ENCODE measurements around the gene ZMYM5. TPM values are rescaled to one million over a fixed set of nuclear protein-coding genes. Genes with fewer than 3 reads are reported as not detected.
A peak's percentile ranks its signal among the peaks of the same experiment; 100 is the strongest.
"Not testable (repeated sequence)": the region's sequence is repeated elsewhere in the genome, so short reads cannot be mapped to it uniquely, and the experiment has no call there.

ZMYM5 gene
- total and polyA plus RNA-seq, 8 donors = 4.4 to 67.4 (median 12.1) TPM

GRCh38 chr13:19791953-19792537, 71.4 kb downstream of the ZMYM5 start:
- Histone ChIP-seq H3K4me1 (no peaks in the 10 kb centered on the region), H3K9me3 (no peaks in the 10 kb centered on the region), H3K36me3 (no peaks in the 10 kb centered on the region), H3K4me3 (no peak overlapping the region), H3K27ac (no peak overlapping the region), H3K27me3 (no peaks in the 10 kb centered on the region)
- no peak for TF ChIP-seq CTCF (IDR thresholded peaks at IDR 0.05)
- no peak for TF ChIP-seq POLR2A (IDR thresholded peaks at IDR 0.05)
- TF ChIP-seq EP300 (IDR thresholded peaks at IDR 0.05) = no peak
- no peak for TF ChIP-seq POLR2AphosphoS5 (IDR thresholded peaks at IDR 0.05)
- WGBS, 5 donors = 88 to 90% (median 89%) methylated on average over 7 of the region's 7 CpGs
- DNase-seq = no peak
- intact Hi-C loops (cut with DNase I; ENCODE audit: low total_unique reads) = no loop called here

- peak; percentile 95 to 99 for DNase-seq
- TF ChIP-seq POLR2A (IDR thresholded peaks at IDR 0.05) (peak in 2 of 4 donors; percentile 58 to 77), POLR2AphosphoS5 (IDR thresholded peaks at IDR 0.05) (peak; percentile 89 to 94 (median 93))
- H3K36me3 ChIP-seq, H3K9me3 ChIP-seq, H3K27me3 ChIP-seq: not testable (repeated sequence)
- intact Hi-C loops (cut with DNase I; ENCODE audit: low total_unique reads) = loop anchor here (10.0 kb wide), 1 partner anchor 72 kb away; no protein-coding TSS in a partner anchor
- 19 to 22% (median 21%) methylated on average over 50 of the region's 50 CpGs for WGBS, 5 donors
- H3K4me3 ChIP-seq = peak within 1 kb of the TSS; percentile 67 to 91 (median 84)
- peak within 1 kb of the TSS; percentile 91 to 97 (median 95) for H3K27ac ChIP-seq
- H3K4me1 ChIP-seq = peaks cover 6 to 15% (median 13%) of the 10 kb centered on the region in 4 donors
These were observed 80.4 kb downstream of the ZMYM5 start, which contains the start of gene PSPC1 for GRCh38 chr13:19782727-19783682. Gene PSPC1 (minus strand): TSS chr13:19782945. CDS start chr13:19782757, 188 bp downstream.

GRCh38 chr13:19782049-19782726, 81.3 kb downstream of the ZMYM5 start:
- peaks cover 6 to 15% (median 13%) of the 10 kb centered on the region in 4 donors for H3K4me1 ChIP-seq
- H3K9me3 ChIP-seq = no peaks in the 10 kb centered on the region
- intact Hi-C loops (cut with DNase I; ENCODE audit: low total_unique reads) = loop anchor here (10.0 kb wide), 1 partner anchor 73 kb away; no protein-coding TSS in a partner anchor
- no peaks in the 10 kb centered on the region for H3K27me3 ChIP-seq
- peak overlapping the region; percentile 67 to 91 (median 84) for H3K4me3 ChIP-seq
- TF ChIP-seq POLR2AphosphoS5 (IDR thresholded peaks at IDR 0.05) (peak in 1 of 3 donors; percentile 20), EP300 (IDR thresholded peaks at IDR 0.05) (no peak)
- peaks cover 0 to 4% (median 0%) of the 10 kb centered on the region in 4 donors for H3K36me3 ChIP-seq
- 0 to 1% (median 0%) methylated on average over 40 to 77 of the region's 77 CpGs for WGBS, 5 donors
- peak; percentile 69 to 82 for DNase-seq
- H3K27ac ChIP-seq = peak overlapping the region; percentile 91 to 97 (median 95)

- TF ChIP-seq CTCF (IDR thresholded peaks at IDR 0.05) = no peak
- no peak for TF ChIP-seq EP300 (IDR thresholded peaks at IDR 0.05)
- TF ChIP-seq POLR2A (IDR thresholded peaks at IDR 0.05) = no peak
- TF ChIP-seq POLR2AphosphoS5 (IDR thresholded peaks at IDR 0.05) = no peak
- Histone ChIP-seq H3K27ac (peak overlapping the region in 4 of 5 donors; percentile 91 to 97 (median 96)), H3K36me3 (peaks cover 0 to 4% (median 0%) of the 10 kb centered on the region in 4 donors), H3K4me1 (peaks cover 6 to 17% (median 13%) of the 10 kb centered on the region in 4 donors), H3K4me3 (peak overlapping the region; percentile 67 to 91 (median 84)), H3K9me3 (no peaks in the 10 kb centered on the region), H3K27me3 (no peaks in the 10 kb centered on the region)
- 7 to 9% (median 9%) methylated on average over 9 of the region's 9 CpGs for WGBS, 5 donors
- DNase-seq = peak in 1 of 2 donors; percentile 10
- intact Hi-C loops (cut with DNase I; ENCODE audit: low total_unique reads) = loop anchor here (10.0 kb wide), 1 partner anchor 73 kb away; no protein-coding TSS in a partner anchor
These were observed 81.9 kb downstream of the ZMYM5 start for GRCh38 chr13:19781526-19781925.

- not testable (repeated sequence) for H3K27me3 ChIP-seq, H3K9me3 ChIP-seq, H3K27ac ChIP-seq, H3K36me3 ChIP-seq
- peaks cover 6 to 23% (median 17%) of the 10 kb centered on the region in 4 donors for H3K4me1 ChIP-seq
- peak in 1 of 2 donors; percentile 3 for DNase-seq
- intact Hi-C loops (cut with DNase I; ENCODE audit: low total_unique reads) = loop anchor here (10.0 kb wide), 1 partner anchor 74 kb away; no protein-coding TSS in a partner anchor
- 87 to 90% (median 89%) methylated on average over 22 of the region's 22 CpGs for WGBS, 5 donors
- H3K4me3 ChIP-seq = peak overlapping the region; percentile 67 to 91 (median 84)
These were observed 82.6 kb downstream of the ZMYM5 start for GRCh38 chr13:19780753-19781418.

Measured in stomach (tissue), 9 donors.